GM21390 (cell line): Measurements from ENCODE around the gene PLEKHA5.
"Not testable (repeated sequence)": the region's sequence is repeated elsewhere in the genome, so short reads cannot be mapped to it uniquely, and the experiment has no call there.

ENCODE experiments used
- ATAC-seq: cut with Tn5 transposase; IDR thresholded peaks from one replicate; pipeline ENCODE4 v1.9.1; 2021; ENCODE audit not compliant: unreplicated experiment

Gene PLEKHA5

DNA sequence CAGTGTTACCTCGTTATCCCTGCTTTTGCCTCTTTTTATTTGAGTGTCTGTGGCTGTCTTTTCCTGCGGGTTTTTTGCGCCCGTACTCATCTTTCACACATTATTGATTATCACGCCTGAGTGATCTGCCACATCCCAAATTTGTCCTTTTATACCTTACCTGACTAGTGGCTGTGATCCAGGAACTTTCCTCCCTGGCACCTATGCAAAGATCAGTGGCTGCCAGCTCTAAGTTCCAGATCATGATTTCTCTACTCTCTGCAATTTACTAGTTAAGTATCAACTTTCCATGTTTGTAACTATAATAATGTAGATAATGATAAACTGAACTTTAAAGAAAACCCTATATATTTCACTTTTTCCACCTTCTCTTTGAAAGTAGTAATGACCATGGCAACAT is 36.9 kb downstream of the PLEKHA5 start:
- ATAC-seq, result no peak

DNA sequence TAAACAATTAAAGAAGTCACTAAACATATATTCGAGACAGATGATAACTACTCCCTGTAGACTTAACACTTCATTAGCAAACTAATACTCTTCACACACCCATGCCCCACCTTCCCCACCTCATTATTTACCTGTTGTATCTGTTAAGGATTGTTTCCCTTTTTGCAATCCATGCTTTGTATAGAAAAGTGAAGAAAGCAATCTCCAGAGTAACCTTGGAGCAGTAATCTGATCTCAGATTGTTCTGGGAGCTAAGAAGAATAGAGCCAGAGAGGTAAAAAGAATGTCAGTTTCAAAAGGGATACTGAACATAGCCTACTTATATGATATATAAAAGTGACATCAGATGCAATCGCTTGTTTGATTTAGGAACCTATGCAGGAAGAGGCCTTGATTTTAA is 37.4 kb downstream of the PLEKHA5 start:
- no peak for ATAC-seq

GRCh38 chr12:19167708-19168107 is 38.2 kb downstream of the PLEKHA5 start:
- no peak for ATAC-seq

- ATAC-seq, result no peak
Measured at GRCh38 chr12:19168644-19169043, 39.1 kb downstream of the PLEKHA5 start.

- ATAC-seq, result no peak
Measured at GRCh38 chr12:19169222-19169621, 39.7 kb downstream of the PLEKHA5 start.

GRCh38 chr12:19170286-19170685 is 40.8 kb downstream of the PLEKHA5 start:
- not testable (repeated sequence) for ATAC-seq

- ATAC-seq, result no peak
Measured at GRCh38 chr12:19171731-19172130, 42.2 kb downstream of the PLEKHA5 start.

- ATAC-seq, result no peak
Measured at GRCh38 chr12:19177754-19178153, 48.2 kb downstream of the PLEKHA5 start.

DNA sequence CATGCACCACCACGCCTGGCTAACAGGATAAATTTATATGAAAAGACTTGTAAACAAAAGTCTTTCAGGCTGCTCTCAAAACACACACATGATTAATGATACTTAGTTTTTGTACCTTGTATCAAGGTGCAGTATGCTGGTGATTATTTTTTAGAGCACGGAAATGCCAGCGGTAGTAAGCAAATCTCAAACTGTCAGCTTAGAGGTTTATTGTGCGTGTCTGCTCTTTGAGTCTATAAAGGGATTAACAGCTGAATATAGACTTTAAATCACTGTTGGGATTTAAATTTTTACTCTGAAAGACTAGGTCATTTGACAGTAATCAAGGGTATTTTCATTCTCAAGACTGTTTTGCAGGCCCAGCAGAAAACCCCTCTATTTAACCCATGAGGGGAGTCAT is 50.5 kb downstream of the PLEKHA5 start:
- ATAC-seq, result no peak

DNA sequence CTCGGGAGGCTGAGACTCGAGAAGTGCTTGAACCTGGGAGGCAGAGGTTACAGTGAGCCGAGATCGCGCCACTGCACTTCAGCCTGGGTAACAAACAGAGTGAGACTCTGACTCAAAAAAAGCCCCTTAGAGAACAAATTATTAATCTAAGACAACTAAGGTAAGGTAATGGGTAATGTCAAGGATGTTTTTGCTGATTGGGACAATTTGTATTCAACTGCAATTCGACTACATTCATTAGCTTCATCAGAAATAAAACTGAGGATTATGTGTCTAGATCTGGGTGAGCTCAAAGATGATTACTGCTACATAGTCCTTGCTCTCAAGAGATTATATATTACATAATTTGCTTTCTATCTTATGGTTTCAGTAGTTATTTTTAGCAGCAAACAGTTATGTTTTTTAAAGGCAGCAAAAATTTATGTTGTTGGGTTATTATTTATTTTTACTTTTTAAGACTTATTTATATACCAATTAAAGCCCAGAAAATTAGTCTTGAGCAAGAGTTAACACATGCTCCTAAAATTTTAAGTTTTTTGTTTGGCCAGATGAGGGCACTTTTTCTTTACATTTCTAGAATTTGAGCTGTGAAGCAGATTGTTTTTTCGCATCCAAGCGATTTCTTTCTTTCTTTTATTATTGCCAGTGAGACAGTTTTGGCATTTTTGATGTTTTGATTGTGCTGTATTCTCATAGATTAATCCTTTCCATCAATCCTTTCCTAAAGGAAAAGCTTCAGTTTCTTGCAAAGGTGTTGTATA is 52.3 kb downstream of the PLEKHA5 start:
- no peak for ATAC-seq

DNA sequence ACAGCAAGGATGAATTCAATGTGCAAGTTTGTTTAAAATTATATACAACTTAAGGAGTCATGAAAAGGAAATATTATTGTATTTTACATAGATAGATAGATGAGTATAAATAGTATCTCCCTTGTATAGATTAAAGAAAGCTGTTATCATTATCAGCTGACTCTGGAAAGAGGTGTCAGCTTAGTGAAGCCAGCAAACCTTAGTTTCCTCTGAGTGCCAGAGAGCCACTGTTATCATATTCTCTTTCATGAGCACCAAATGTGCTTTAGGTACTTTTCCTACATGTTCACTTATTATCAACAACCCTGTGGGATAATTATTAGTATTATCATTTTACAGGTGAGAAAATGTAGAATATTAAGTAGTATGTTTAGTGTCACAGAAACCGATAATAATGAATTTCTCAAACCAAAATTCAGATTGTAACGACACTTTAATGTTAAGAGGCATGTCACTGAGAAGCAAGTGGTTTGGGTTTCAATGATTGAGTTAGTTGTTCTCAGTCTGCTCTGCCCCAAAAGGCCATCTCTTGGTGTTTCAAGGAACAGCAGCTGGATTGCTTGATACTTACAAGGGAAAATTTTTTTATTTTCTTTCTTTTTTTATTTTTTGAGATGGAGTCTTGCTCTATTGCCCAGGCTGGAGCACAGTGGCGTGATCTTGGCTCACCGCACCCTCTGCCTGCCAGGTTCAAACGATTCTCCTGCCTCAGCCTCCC is 53.7 kb downstream of the PLEKHA5 start:
- ATAC-seq, result no peak

- ATAC-seq, result no peak
Measured at GRCh38 chr12:19185262-19185929, 55.9 kb downstream of the PLEKHA5 start.

DNA sequence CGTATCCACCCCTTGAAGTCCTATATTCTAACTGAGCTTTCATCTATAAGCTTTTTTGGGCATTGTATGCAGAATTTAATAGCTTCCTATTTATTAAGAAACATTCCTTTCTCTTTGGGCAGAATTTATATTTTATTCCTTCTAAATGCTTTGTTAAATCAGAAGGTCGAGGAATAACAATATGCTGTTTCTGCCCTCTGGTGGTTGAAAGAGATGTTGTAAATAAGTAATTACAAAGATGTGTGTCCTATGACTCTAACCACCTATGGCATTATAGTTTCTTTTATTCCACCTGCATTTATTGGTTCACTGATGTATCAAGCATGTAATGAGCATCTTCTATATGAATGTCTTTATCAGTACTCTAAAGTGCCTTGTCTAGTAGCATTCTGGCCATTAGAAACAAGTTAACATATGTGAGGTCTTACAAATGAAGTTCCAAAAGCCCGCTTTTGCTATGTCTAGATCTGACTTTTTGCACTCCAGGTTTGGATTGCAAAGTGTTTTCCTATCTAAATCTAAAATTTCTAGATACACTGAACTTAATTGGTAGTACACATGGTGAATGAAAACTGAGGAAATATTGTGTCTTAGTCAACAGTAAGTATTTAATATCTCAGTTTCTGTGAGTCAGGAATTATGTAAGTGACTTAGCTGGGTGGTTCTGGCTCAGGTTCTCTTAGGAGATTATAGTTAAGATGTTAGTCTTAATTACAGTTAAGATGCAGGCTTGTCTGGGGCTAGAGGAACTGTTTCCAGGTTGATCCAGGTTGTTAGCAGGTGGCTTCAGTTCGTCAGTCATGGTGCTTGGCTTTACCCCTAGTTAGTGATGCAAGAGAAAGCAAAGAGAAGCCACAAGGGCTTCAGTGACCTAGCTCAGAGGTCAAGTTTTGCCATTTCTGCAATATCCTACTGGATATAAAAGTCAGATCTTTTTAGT is 57.5 kb downstream of the PLEKHA5 start:
- peak; percentile 48 for ATAC-seq

- no peak for ATAC-seq
Measured at GRCh38 chr12:19189522-19189921, 60.0 kb downstream of the PLEKHA5 start.

DNA sequence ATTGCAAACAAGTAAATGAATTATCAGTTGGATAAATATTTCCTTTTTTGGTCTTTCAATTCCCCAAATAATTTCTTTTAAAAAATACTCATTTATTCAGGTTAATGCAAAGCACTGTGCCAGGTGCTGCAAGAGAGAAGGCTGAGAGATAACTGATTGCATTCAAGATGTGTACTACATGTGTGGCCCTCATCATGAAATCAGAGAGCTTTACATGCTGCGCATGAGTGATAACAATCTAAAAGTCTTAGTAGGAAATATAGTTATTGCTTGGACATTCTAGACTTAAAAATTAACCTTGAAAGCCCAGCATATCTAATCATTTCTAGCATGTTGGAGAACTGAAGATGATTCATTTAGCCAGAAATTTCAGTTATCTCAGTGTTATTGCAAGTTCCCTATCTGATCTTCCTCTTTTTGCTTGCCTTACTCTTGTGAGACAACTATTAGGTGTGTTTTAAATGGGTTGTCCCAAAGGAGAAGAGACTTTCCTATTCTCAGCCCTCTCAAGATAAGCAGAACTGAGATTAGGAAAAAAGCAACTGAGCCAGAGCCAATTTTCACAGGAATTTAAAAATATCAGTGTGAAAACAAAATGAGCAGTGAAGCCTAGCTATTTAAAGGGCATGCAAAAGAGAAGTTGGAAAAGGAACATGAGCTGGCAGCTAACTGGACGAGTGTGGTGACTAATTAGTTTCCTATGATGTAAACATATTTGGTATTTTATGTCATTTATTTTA is 60.9 kb downstream of the PLEKHA5 start:
- ATAC-seq, result no peak

GRCh38 chr12:19191089-19191488 is 61.6 kb downstream of the PLEKHA5 start:
- ATAC-seq, result no peak

DNA sequence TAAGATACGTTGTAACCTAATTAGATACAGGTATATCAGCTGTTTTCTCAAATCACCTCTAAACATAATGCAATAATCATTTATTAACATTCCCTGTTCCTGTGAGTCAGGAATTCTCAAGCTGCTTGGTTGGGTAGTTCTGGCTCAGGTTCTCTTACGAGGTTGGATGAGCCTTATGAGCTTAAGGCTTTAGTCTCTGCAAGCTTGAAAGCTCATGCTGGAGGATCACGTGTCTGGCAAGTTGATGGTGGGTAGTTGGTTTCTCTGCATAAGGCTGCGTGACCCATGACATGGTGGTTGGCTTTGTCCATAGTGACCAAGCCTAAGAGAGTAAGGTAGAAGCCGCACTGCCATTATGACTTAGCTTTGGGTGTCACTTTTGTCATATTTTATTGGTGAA is 62.0 kb downstream of the PLEKHA5 start:
- ATAC-seq, result no peak

DNA sequence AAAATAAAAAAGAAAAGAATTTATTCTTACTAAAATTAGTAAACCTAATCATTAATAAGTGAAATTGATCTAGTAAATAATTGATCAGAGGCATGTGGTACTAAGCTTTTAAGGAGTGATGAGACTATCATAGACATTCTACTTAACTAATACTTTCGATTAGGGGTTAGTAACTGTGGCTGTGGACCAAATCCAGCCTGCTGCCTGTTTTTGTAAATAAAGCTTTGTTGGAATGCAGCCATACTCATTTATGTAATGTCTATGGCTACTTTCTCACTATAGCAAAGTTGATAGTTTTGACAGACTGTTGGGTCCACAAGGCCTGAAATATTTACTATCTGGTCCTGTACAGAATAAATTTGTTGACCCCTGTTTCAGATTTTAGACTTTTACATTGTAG is 63.2 kb downstream of the PLEKHA5 start:
- ATAC-seq, result no peak

- no peak for ATAC-seq
Measured at GRCh38 chr12:19194963-19195362, 65.4 kb downstream of the PLEKHA5 start.

- no peak for ATAC-seq
Measured at GRCh38 chr12:19196959-19197630, 67.6 kb downstream of the PLEKHA5 start.
